Activated CD4-positive, alpha-beta T cell treated with anti-CD3 and anti-CD28 coated beads for 48 hours (primary cell): ENCODE measurements around the gene SNX18.
A peak's percentile ranks its signal among the peaks of the same experiment; 100 is the strongest.
"Not testable (repeated sequence)": the region's sequence is repeated elsewhere in the genome, so short reads cannot be mapped to it uniquely, and the experiment has no call there.

Source experiments
- DNase-seq: peaks from one replicate; pipeline ENCODE4 v3.0.0-alpha.2; 2020

SNX18 gene

GRCh38 chr5:54517512-54518145, at the start of gene SNX18:
Gene SNX18 (plus strand): TSS chr5:54517759. CDS start chr5:54517953, 194 bp downstream.
- DNase-seq: peak; percentile 93

GRCh38 chr5:54469622-54470021, 47.9 kb upstream of the SNX18 start:
- DNase-seq: no peak

- DNase-seq: no peak
Observed at GRCh38 chr5:54470128-54470527, 47.4 kb upstream of the SNX18 start.

- DNase-seq: no peak
Observed at GRCh38 chr5:54470677-54471076, 46.9 kb upstream of the SNX18 start.

- DNase-seq: no peak
Observed at GRCh38 chr5:54471398-54471797, 46.2 kb upstream of the SNX18 start.

- no peak for DNase-seq
Observed at GRCh38 chr5:54476682-54477081, 40.9 kb upstream of the SNX18 start.

- DNase-seq: no peak
Observed at GRCh38 chr5:54477941-54478478, 39.5 kb upstream of the SNX18 start.

GRCh38 chr5:54480296-54480695, 37.3 kb upstream of the SNX18 start:
- DNase-seq: no peak

GRCh38 chr5:54484219-54484894, 33.2 kb upstream of the SNX18 start:
- no peak for DNase-seq

GRCh38 chr5:54485659-54486058, 31.9 kb upstream of the SNX18 start:
- DNase-seq: not testable (repeated sequence)

- not testable (repeated sequence) for DNase-seq
Observed at GRCh38 chr5:54489648-54489979, 27.9 kb upstream of the SNX18 start.

GRCh38 chr5:54491326-54491725, 26.2 kb upstream of the SNX18 start:
- DNase-seq: no peak

- no peak for DNase-seq
Observed at GRCh38 chr5:54492178-54492577, 25.4 kb upstream of the SNX18 start.

- no peak for DNase-seq
Observed at GRCh38 chr5:54495027-54495426, 22.5 kb upstream of the SNX18 start.

GRCh38 chr5:54514291-54514690, 3.3 kb upstream of the SNX18 start:
- no peak for DNase-seq

GRCh38 chr5:54514841-54515432, 2.6 kb upstream of the SNX18 start:
- DNase-seq: no peak

- no peak for DNase-seq
Observed at GRCh38 chr5:54515634-54516033, 1.9 kb upstream of the SNX18 start.

- DNase-seq: no peak
Observed at GRCh38 chr5:54516051-54516655, 1.4 kb upstream of the SNX18 start.

GRCh38 chr5:54517174-54517511, 416 bp upstream of the SNX18 start:
- DNase-seq: no peak

GRCh38 chr5:54518146-54518817, 723 bp downstream of the SNX18 start:
- DNase-seq: peak; percentile 67

- DNase-seq: no peak
Observed at GRCh38 chr5:54518818-54519508, 1.4 kb downstream of the SNX18 start.

GRCh38 chr5:54519509-54519876, 1.9 kb downstream of the SNX18 start:
- DNase-seq: no peak

- DNase-seq: no peak
Observed at GRCh38 chr5:54520438-54520846, 2.9 kb downstream of the SNX18 start.
